IMR-90 (cell line): ENCODE results near the gene LAMP5.

Experiments
- BHLHE40 ChIP-seq: fragments of 150-350 bp; IDR thresholded peaks from 2 replicates; pipeline ENCODE4 v1.6.1; 2016; ENCODE audit warnings: mild to moderate bottlenecking, low read depth, low read length
- CEBPB ChIP-seq: IDR thresholded peaks from 2 replicates; pipeline ENCODE4 v1.6.1; 2012; ENCODE audit warnings: low read depth, low read length, improper control_type of control experiment
- CTCF ChIP-seq: conservative IDR thresholded peaks from 2 replicates; pipeline ENCODE4 v1.5.1; 2012; ENCODE audit warnings: mild to moderate bottlenecking, low read depth, low read length, improper control_type of control experiment
- ELK1 ChIP-seq: fragments of 150-350 bp; IDR thresholded peaks from 2 replicates; pipeline ENCODE4 v1.6.1; 2016; ENCODE audit warnings: low read depth, mild to moderate bottlenecking, low read length, moderate library complexity, borderline replicate concordance
- POLR2A ChIP-seq: IDR thresholded peaks from 2 replicates; pipeline ENCODE4 v1.6.1; 2012; ENCODE audit warnings: mild to moderate bottlenecking, low read depth, low read length
- RAD21 ChIP-seq: IDR thresholded peaks from 2 replicates; pipeline ENCODE4 v1.6.1; 2012; ENCODE audit warnings: low read length, improper control_type of control experiment
- RFX5 ChIP-seq: IDR thresholded peaks from 2 replicates; pipeline ENCODE4 v1.8.0; 2012; ENCODE audit warnings: low read depth, mild to moderate bottlenecking, low read length, moderate library complexity

- TF ChIP-seq BHLHE40, result no peak
- no peak for TF ChIP-seq CEBPB
- TF ChIP-seq CTCF, result no peak
- TF ChIP-seq POLR2A, result no peak
- no peak for TF ChIP-seq ELK1
- TF ChIP-seq RAD21, result no peak
- no peak for TF ChIP-seq RFX5
Measured at GRCh38 chr20:9487231-9487630, 27.2 kb upstream of the LAMP5 start.
